Ishikawa (cell line): Measurements from ENCODE around the gene ERP29.

Source experiments
- CEBPB ChIP-seq: IDR thresholded peaks from 2 replicates; pipeline ENCODE4 v1.6.1; 2012
- CREB1 ChIP-seq: IDR thresholded peaks from 2 replicates; pipeline ENCODE4 v1.6.1; 2012; ENCODE audit warnings: low read depth
- EGR1 ChIP-seq: IDR thresholded peaks from 2 replicates; pipeline ENCODE4 v1.6.1; 2012
- EP300 ChIP-seq: IDR thresholded peaks from 2 replicates; pipeline ENCODE4 v1.6.1; 2012; ENCODE audit warnings: borderline replicate concordance
- FOXM1 ChIP-seq: IDR thresholded peaks from 2 replicates; pipeline ENCODE4 v1.6.1; 2012; ENCODE audit warnings: low read depth, borderline replicate concordance
- MAX ChIP-seq: IDR thresholded peaks from 2 replicates; pipeline ENCODE4 v1.6.1; 2012
- NFIC ChIP-seq: IDR thresholded peaks from 2 replicates; pipeline ENCODE4 v1.6.1; 2012
- RAD21 ChIP-seq: IDR thresholded peaks from 2 replicates; pipeline ENCODE4 v1.6.1; 2012; ENCODE audit warnings: low read depth
- REST ChIP-seq: IDR thresholded peaks from 2 replicates; pipeline ENCODE4 v1.6.1; 2012; ENCODE audit warnings: low read depth, mild to moderate bottlenecking
- TAF1 ChIP-seq: IDR thresholded peaks from 2 replicates; pipeline ENCODE4 v1.6.1; 2012; ENCODE audit warnings: low read depth, mild to moderate bottlenecking
- TCF12 ChIP-seq: IDR thresholded peaks from 2 replicates; pipeline ENCODE4 v1.6.1; 2012; ENCODE audit warnings: low read depth
- TEAD4 ChIP-seq: IDR thresholded peaks from 2 replicates; pipeline ENCODE4 v1.6.1; 2012
- USF1 ChIP-seq: IDR thresholded peaks from 2 replicates; pipeline ENCODE4 v1.6.1; 2012
- YY1 ChIP-seq: IDR thresholded peaks from 2 replicates; pipeline ENCODE4 v1.6.1; 2012; ENCODE audit warnings: low read depth
- ZBTB7A ChIP-seq: IDR thresholded peaks from 2 replicates; pipeline ENCODE4 v1.6.1; 2012; ENCODE audit warnings: low read depth

Gene ERP29

GRCh38 chr12:112020947-112021457, 7.8 kb downstream of the ERP29 start:
- TF ChIP-seq REST (no peak), NFIC (no peak), RAD21 (no peak), CREB1 (no peak), MAX (no peak), TAF1 (no peak), USF1 (no peak), EP300 (no peak), YY1 (no peak), EGR1 (no peak), TCF12 (no peak), TEAD4 (no peak)

GRCh38 chr12:112022241-112023016, 9.2 kb downstream of the ERP29 start:
- TF ChIP-seq TAF1 (no peak), RAD21 (no peak), NFIC (no peak), MAX (no peak), CEBPB (no peak), EP300 (no peak), USF1 (no peak), ZBTB7A (no peak)

- TF ChIP-seq CEBPB = 0 out of 2 replicates have a peak, but pooled peaks have one; percentile 27
- no peak for TF ChIP-seq CREB1
Measured at GRCh38 chr12:112023759-112024396, 10.7 kb downstream of the ERP29 start.

GRCh38 chr12:112025808-112026375, 12.7 kb downstream of the ERP29 start:
- TF ChIP-seq YY1 (no peak), FOXM1 (no peak), REST (no peak), CEBPB (no peak), USF1 (no peak), RAD21 (no peak), MAX (no peak), TEAD4 (no peak), TCF12 (no peak), EP300 (no peak), ZBTB7A (no peak), EGR1 (no peak), CREB1 (no peak), NFIC (no peak), TAF1 (no peak)

- TF ChIP-seq TAF1 (no peak), MAX (no peak)
Measured at GRCh38 chr12:112029301-112029700, 16.1 kb downstream of the ERP29 start.
